Measurements from ENCODE around the gene BICC1. TPM values are rescaled to one million over a fixed set of nuclear protein-coding genes. Genes with fewer than 3 reads are reported as not detected.

BICC1 gene
- total RNA-seq, 1 experiment from 2014 or later, result not detected

- BruUV-seq (replicated peaks), result no TSS peak
- Histone ChIP-seq H3K4me2 (ENCODE audit: low read length) (no peak overlapping the region), H3K36me3 (ENCODE audit: control insufficient read depth in 1 of 2, insufficient read depth in 2 of 2, low read length in 2 of 2) (no peaks in the 10 kb centered on the region), H2AFZ (ENCODE audit: low read depth, low read length, poor library complexity, severe bottlenecking) (no peak overlapping the region), H3K79me2 (ENCODE audit: insufficient read depth, low read length) (no peaks in the 10 kb centered on the region), H3K27me3 (ENCODE audit: insufficient read depth, low read length) (no peaks in the 10 kb centered on the region), H3K4me3 (replicated peaks in 1 of 2; ENCODE audit: low read depth in 1 of 2, low read length in 2 of 2) (no peak overlapping the region), H3K4me1 (ENCODE audit: control insufficient read depth in 1 of 2, insufficient read depth in 2 of 2, low read length in 2 of 2) (no peaks in the 10 kb centered on the region), H3K9me2 (ENCODE audit: insufficient read depth) (no peaks in the 10 kb centered on the region), H3K9ac (ENCODE audit: low read length) (no peak overlapping the region), H4K20me1 (ENCODE audit: insufficient read depth) (no peaks in the 10 kb centered on the region), H3K27ac (ENCODE audit: low read depth, low read length) (no peak overlapping the region), H3K9me3 (ENCODE audit: control insufficient read depth in 1 of 2, insufficient read depth in 1 of 2, low read depth in 1 of 2, low read length in 2 of 2) (no peaks in the 10 kb centered on the region)
- intact Hi-C loops (cut with micrococcal nuclease), result no loop called here
- CTCF ChIA-PET, result no interaction called here
- no peak for TF ChIP-seq RAD21 (IDR thresholded peaks at IDR 0.05; ENCODE audit: low read depth)
- TF ChIP-seq YY1 (IDR thresholded peaks at IDR 0.05; ENCODE audit: extremely low read depth, insufficient replicate concordance, low read depth, low read length), result no peak
- TF ChIP-seq FOSL1 (IDR thresholded peaks at IDR 0.05; ENCODE audit: low read depth), result no peak
- TF ChIP-seq SRF (IDR thresholded peaks at IDR 0.05; ENCODE audit: low read depth), result no peak
- TF ChIP-seq ATF3 (IDR thresholded peaks at IDR 0.05), result no peak
- no peak for TF ChIP-seq MAX (IDR thresholded peaks at IDR 0.05)
- no peak for TF ChIP-seq CEBPB (IDR thresholded peaks at IDR 0.05; ENCODE audit: low read depth)
- no peak for TF ChIP-seq ELF1 (IDR thresholded peaks at IDR 0.05; ENCODE audit: borderline replicate concordance, low read depth)
- TF ChIP-seq ZBTB33 (IDR thresholded peaks at IDR 0.05; ENCODE audit: extremely low read depth, insufficient replicate concordance, low read length), result no peak
- TF ChIP-seq ZNF274 (IDR thresholded peaks at IDR 0.05; ENCODE audit: low read depth, low read length), result no peak
- TF ChIP-seq POLR2AphosphoS5 (IDR thresholded peaks at IDR 0.05; ENCODE audit: low read depth, low read length), result no peak
- TF ChIP-seq ZFX (IDR thresholded peaks at IDR 0.05), result no peak
- TF ChIP-seq REST (IDR thresholded peaks at IDR 0.05; ENCODE audit: low read depth), result no peak
- TF ChIP-seq TCF7L2 (IDR thresholded peaks at IDR 0.05; ENCODE audit: borderline replicate concordance, extremely low read depth, insufficient read depth, insufficient read length), result no peak
- TF ChIP-seq EGR1 (IDR thresholded peaks at IDR 0.05; ENCODE audit: low read depth), result no peak
- no peak for TF ChIP-seq JUND (IDR thresholded peaks at IDR 0.05)
- no peak for ATAC-seq
- DNase-seq (ENCODE audit: low read depth, low spot score), result no peak
- RAD21 ChIA-PET (ENCODE audit: low non-redundant PET in 1 of 2, low total read pairs in 2 of 2, uncharacterized antibody in 2 of 2, unreplicated experiment in 2 of 2), result no interaction called here
- POLR2A ChIA-PET, result no interaction called here
These were observed 314.0 kb downstream of the BICC1 start for GRCh38 chr10:58826694-58827093.
